Liver (tissue), 3 donors: ENCODE data around the gene INO80B.

Experiments
- CTCF ChIP-seq: fragments of 150-350 bp; IDR thresholded peaks from 2 replicates; pipeline ENCODE4 v1.5.1; 2017; ENCODE audit warnings: improper control_type of control experiment, low read depth, low read length; ENCODE audit not compliant: missing input control
- RAD21 ChIP-seq, 2 donors: IDR thresholded peaks; 2 replicates each; pipeline ENCODE4 v1.6.1; 2016; ENCODE audit warnings: antibody characterized with exemption in 2 of 2, mild to moderate bottlenecking in 2 of 2
- SP1 ChIP-seq: IDR thresholded peaks from 2 replicates; pipeline ENCODE4 v1.6.1; 2018; ENCODE audit warnings: antibody characterized with exemption, mild to moderate bottlenecking
- YY1 ChIP-seq: IDR thresholded peaks from 2 replicates; pipeline ENCODE4 v1.6.1; 2016; ENCODE audit warnings: antibody characterized with exemption, mild to moderate bottlenecking
- donor health status: healthy.
- donor health status: healthy.

GRCh38 chr2:74504591-74504990, 49.7 kb downstream of the INO80B start:
- TF ChIP-seq CTCF (no peak), RAD21 (IDR thresholded peaks at IDR 0.05) (no peak), YY1 (no peak), SP1 (no peak)
